WTC11 (cell line): ENCODE data around the gene DRGX. TPM values are rescaled to one million over a fixed set of nuclear protein-coding genes. Genes with fewer than 3 reads are reported as not detected.

Source experiments
- ATAC-seq: fragments of 200-7000 bp; cut with Tn5 transposase; 2 replicates; pipeline ENCODE4 v1.10.0; 2021; ENCODE audit warnings: mild to moderate bottlenecking, moderate library complexity
- CTCF ChIA-PET: fragments of 300-600 bp; sonication (Branson Sonifier 250); formaldehyde crosslinking; loops from one replicate; lab custom pipeline; 2021; ENCODE audit warnings: antibody characterized with exemption; lab: Charles Lee
- POLR2A ChIA-PET: fragments of 350-600 bp; sonication (Branson Sonifier 250); formaldehyde crosslinking; loops from one replicate; lab custom pipeline; 2021; ENCODE audit warnings: antibody characterized with exemption; lab: Charles Lee
- DNase-seq: peaks from one replicate; pipeline ENCODE4 v3.0.0; 2021; ENCODE audit warnings: low spot score
- H3K27ac Mint-ChIP-seq: 2 replicates; pipeline ENCODE4 v1.8.0; 2021; ENCODE audit warnings: mixed read lengths
- H3K27me3 Mint-ChIP-seq: 2 replicates; pipeline ENCODE4 v1.8.0; 2021; ENCODE audit warnings: low read depth, mild to moderate bottlenecking, moderate library complexity, mixed read lengths
- H3K36me3 Mint-ChIP-seq: 2 replicates; pipeline ENCODE4 v1.8.0; 2021; ENCODE audit warnings: mixed read lengths
- H3K4me1 Mint-ChIP-seq: 2 replicates; pipeline ENCODE4 v1.8.0; 2022; ENCODE audit warnings: mixed read lengths
- H3K4me3 Mint-ChIP-seq: 2 replicates; pipeline ENCODE4 v1.8.0; 2021; ENCODE audit warnings: mild to moderate bottlenecking, moderate library complexity, mixed read lengths
- H3K9me3 Mint-ChIP-seq: 2 replicates; pipeline ENCODE4 v1.8.0; 2021; ENCODE audit warnings: mixed read lengths
- CDX4 ChIP-seq: fragments of 250-450 bp; sonication (Bioruptor Pico); IDR thresholded peaks from 2 replicates; pipeline ENCODE4 v1.9.0; 2021; ENCODE audit warnings: moderate library complexity, mild to moderate bottlenecking, inconsistent platforms, borderline replicate concordance
- CREM ChIP-seq: sonication (generic); formaldehyde crosslinking; IDR thresholded peaks from 2 replicates; pipeline ENCODE4 v1.8.1; 2022; ENCODE audit warnings: mild to moderate bottlenecking, missing genetic modification reagents, moderate library complexity
- ESRRA ChIP-seq: sonication (generic); formaldehyde crosslinking; IDR thresholded peaks from 2 replicates; pipeline ENCODE4 v1.8.1; 2022; ENCODE audit warnings: mild to moderate bottlenecking, missing genetic modification reagents, borderline replicate concordance
- GABPB1 ChIP-seq: sonication (generic); formaldehyde crosslinking; IDR thresholded peaks from 2 replicates; pipeline ENCODE4 v1.8.1; 2023; ENCODE audit warnings: mild to moderate bottlenecking, missing genetic modification reagents
- HMGA2 ChIP-seq: fragments of 250-450 bp; sonication (Bioruptor Pico); IDR thresholded peaks from 2 replicates; pipeline ENCODE4 v1.4.0; 2021; ENCODE audit warnings: mild to moderate bottlenecking, moderate library complexity
- MXD4 ChIP-seq: fragments of 250-450 bp; sonication (Bioruptor Pico); IDR thresholded peaks from 2 replicates; pipeline ENCODE4 v1.8.0; 2021; ENCODE audit warnings: mild to moderate bottlenecking, moderate library complexity, borderline replicate concordance
- NFATC4 ChIP-seq: fragments of 250-450 bp; sonication (Bioruptor Pico); IDR thresholded peaks from 2 replicates; pipeline ENCODE4 v1.9.0; 2021; ENCODE audit warnings: mild to moderate bottlenecking
- NR3C1 ChIP-seq: sonication (generic); formaldehyde crosslinking; conservative IDR thresholded peaks from 2 replicates; pipeline ENCODE4 v1.8.1; 2023; ENCODE audit warnings: low read depth, mild to moderate bottlenecking, missing genetic modification reagents
- RELA ChIP-seq: sonication (generic); formaldehyde crosslinking; IDR thresholded peaks from 2 replicates; pipeline ENCODE4 v1.8.1; 2022; ENCODE audit warnings: missing genetic modification reagents, mild to moderate bottlenecking, borderline replicate concordance
- TCF7 ChIP-seq: sonication (generic); formaldehyde crosslinking; IDR thresholded peaks from 2 replicates; pipeline ENCODE4 v1.8.0; 2022; ENCODE audit warnings: mild to moderate bottlenecking, low read depth, missing genetic modification reagents, moderate library complexity
- ZNF121 ChIP-seq: sonication (generic); formaldehyde crosslinking; IDR thresholded peaks from 2 replicates; pipeline ENCODE4 v1.8.0; 2023; ENCODE audit warnings: missing genetic modification reagents
- ZNF138 ChIP-seq: sonication (generic); formaldehyde crosslinking; conservative IDR thresholded peaks from 2 replicates; pipeline ENCODE4 v1.8.1; 2022; ENCODE audit warnings: mild to moderate bottlenecking, moderate library complexity, missing genetic modification reagents
- ZNF396 ChIP-seq: fragments of 250-450 bp; sonication (Bioruptor Pico); IDR thresholded peaks from 2 replicates; pipeline ENCODE4 v1.8.0; 2021; ENCODE audit warnings: mild to moderate bottlenecking, moderate library complexity, borderline replicate concordance
- ZNF671 ChIP-seq: fragments of 250-450 bp; sonication (Bioruptor Pico); IDR thresholded peaks from 2 replicates; pipeline ENCODE4 v1.8.0; 2021; ENCODE audit warnings: mild to moderate bottlenecking
- total RNA-seq: library from RNA; stranded (reverse); gene quantifications from 3 replicates; pipeline ENCODE4 v1.2.3, GENCODE V29; 2021
- TF ChIP-seq, protein P1 (sequence below): sonication (generic); formaldehyde crosslinking; IDR thresholded peaks from 2 replicates; pipeline ENCODE4 v1.8.1; 2023; ENCODE audit warnings: mild to moderate bottlenecking, moderate library complexity, missing genetic modification reagents
- TF ChIP-seq, protein P2 (sequence below): sonication (generic); formaldehyde crosslinking; IDR thresholded peaks from 2 replicates; pipeline ENCODE4 v1.8.0; 2022; ENCODE audit warnings: mild to moderate bottlenecking, missing genetic modification reagents
- TF ChIP-seq, protein P3 (sequence below): sonication (generic); formaldehyde crosslinking; IDR thresholded peaks from 2 replicates; pipeline ENCODE4 v1.8.1; 2022; ENCODE audit warnings: low read depth, missing genetic modification reagents, borderline replicate concordance

Gene DRGX
- total RNA-seq, 1 experiment from 2014 or later = not detected

DNA sequence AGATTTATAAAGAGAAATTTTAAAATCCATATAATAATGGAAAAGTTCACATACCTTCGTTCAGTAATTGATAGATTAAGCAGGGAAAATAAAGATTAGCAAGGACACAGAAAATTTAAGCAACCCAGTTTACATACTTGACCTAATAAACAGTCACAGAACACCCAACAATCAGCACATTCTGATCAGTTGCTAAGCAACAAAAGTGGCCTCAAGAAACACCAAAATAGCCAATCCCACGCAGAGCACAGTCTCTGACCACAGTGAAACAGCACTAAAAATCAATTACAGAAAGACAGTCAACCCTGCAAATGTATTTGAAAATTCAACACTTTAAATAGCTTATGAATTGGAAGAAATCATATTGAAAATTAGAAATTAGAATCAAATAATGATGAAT lies 39.3 kb upstream of the DRGX start:
- DNase-seq (no peak), ATAC-seq (no peak)
- H3K36me3 Mint-ChIP-seq = 0 out of 2 replicates have a peak, but pooled peaks cover 6% of the 10 kb centered on the region
- no peaks in the 10 kb centered on the region for H3K4me1 Mint-ChIP-seq
- CTCF ChIA-PET = interaction anchor here (1.9 kb wide), 1 partner anchor 28 kb away, joined by 6 read pairs; no protein-coding TSS in a partner anchor
- no peak for TF ChIP-seq NFATC4 (CRISPR knock-in tag)
- TF ChIP-seq, protein P1, sequence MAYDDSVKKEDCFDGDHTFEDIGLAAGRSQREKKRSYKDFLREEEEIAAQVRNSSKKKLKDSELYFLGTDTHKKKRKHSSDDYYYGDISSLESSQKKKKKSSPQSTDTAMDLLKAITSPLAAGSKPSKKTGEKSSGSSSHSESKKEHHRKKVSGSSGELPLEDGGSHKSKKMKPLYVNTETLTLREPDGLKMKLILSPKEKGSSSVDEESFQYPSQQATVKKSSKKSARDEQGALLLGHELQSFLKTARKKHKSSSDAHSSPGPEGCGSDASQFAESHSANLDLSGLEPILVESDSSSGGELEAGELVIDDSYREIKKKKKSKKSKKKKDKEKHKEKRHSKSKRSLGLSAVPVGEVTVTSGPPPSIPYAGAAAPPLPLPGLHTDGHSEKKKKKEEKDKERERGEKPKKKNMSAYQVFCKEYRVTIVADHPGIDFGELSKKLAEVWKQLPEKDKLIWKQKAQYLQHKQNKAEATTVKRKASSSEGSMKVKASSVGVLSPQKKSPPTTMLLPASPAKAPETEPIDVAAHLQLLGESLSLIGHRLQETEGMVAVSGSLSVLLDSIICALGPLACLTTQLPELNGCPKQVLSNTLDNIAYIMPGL (CRISPR knock-in tag) = no peak
- no peak for TF ChIP-seq ZNF121 (CRISPR knock-in tag)
- TF ChIP-seq TCF7 = no peak
- TF ChIP-seq, protein P2, sequence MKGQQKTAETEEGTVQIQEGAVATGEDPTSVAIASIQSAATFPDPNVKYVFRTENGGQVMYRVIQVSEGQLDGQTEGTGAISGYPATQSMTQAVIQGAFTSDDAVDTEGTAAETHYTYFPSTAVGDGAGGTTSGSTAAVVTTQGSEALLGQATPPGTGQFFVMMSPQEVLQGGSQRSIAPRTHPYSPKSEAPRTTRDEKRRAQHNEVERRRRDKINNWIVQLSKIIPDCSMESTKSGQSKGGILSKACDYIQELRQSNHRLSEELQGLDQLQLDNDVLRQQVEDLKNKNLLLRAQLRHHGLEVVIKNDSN = no peak
- TF ChIP-seq CREM (CRISPR knock-in tag) = no peak
- TF ChIP-seq ZNF396 (CRISPR knock-in tag) = no peak
- TF ChIP-seq HMGA2 = no peak
- no peak for TF ChIP-seq MXD4
- no peak for TF ChIP-seq ESRRA (CRISPR knock-in tag)
- TF ChIP-seq CDX4 (CRISPR knock-in tag) = no peak
- no peak for TF ChIP-seq ZNF138
- H3K4me3 Mint-ChIP-seq = no peak overlapping the region
- H3K27ac Mint-ChIP-seq = no peak overlapping the region
- no peaks in the 10 kb centered on the region for H3K27me3 Mint-ChIP-seq
- POLR2A ChIA-PET = no interaction called here
- peaks cover 23% of the 10 kb centered on the region for H3K9me3 Mint-ChIP-seq

DNA sequence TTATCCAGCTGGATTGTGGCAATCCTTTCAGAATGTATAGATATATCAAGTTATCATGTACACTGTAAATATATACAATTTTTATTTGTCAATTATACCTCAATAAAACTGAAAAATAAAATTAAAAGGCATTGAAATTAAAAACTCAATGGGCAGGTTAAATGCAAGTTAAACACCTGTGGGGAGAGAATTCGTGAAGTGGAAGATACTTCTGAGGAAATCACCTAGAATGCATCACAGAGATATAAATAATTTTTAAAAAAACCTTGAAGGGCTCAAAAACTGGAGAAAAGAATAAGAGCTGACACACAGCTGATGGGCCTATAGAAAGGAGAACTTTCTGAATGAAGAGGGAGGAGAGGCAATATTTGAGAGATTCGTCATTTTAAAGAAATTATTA lies 37.2 kb upstream of the DRGX start:
- ATAC-seq = no peak
- Mint-ChIP-seq H3K27me3 (no peaks in the 10 kb centered on the region), H3K27ac (no peak overlapping the region), H3K36me3 (0 out of 2 replicates have a peak, but pooled peaks cover 2% of the 10 kb centered on the region), H3K4me1 (no peaks in the 10 kb centered on the region), H3K9me3 (peaks cover 6% of the 10 kb centered on the region; the same call in 1 of the 2 replicates), H3K4me3 (no peak overlapping the region)
- TF ChIP-seq RELA (CRISPR knock-in tag) = no peak
- no peak for DNase-seq
- CTCF ChIA-PET = interaction anchor here (1.1 kb wide), 1 partner anchor 25 kb away, joined by 3 read pairs; no protein-coding TSS in a partner anchor
- POLR2A ChIA-PET = no interaction called here

DNA sequence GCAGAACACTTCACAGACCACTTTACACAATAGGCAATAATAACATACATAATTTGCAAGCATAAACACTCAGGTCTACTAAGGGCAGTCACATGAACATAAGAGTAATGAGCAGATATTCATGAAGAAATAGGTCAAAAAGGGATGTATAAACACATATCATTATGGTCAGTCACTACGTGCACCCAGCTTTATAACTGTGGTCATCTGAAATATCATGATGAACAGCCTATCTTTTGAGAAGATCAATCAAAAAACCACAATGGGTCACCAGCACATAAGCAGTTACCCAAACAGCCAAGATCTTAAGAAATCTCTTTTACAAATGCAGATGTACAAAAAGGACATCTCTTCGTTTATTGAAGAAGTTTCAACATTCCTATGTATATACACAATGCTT lies 35.5 kb upstream of the DRGX start:
- ChIA-PET POLR2A (no interaction called here), CTCF (no interaction called here)
- Mint-ChIP-seq H3K36me3 (peaks cover 6% of the 10 kb centered on the region), H3K27ac (no peak overlapping the region), H3K4me1 (no peaks in the 10 kb centered on the region), H3K4me3 (no peak overlapping the region), H3K9me3 (peaks cover 15% of the 10 kb centered on the region), H3K27me3 (no peaks in the 10 kb centered on the region)
- no peak for TF ChIP-seq CDX4 (CRISPR knock-in tag)
- TF ChIP-seq GABPB1 (CRISPR knock-in tag) = no peak
- no peak for TF ChIP-seq RELA (CRISPR knock-in tag)
- TF ChIP-seq, protein P3, sequence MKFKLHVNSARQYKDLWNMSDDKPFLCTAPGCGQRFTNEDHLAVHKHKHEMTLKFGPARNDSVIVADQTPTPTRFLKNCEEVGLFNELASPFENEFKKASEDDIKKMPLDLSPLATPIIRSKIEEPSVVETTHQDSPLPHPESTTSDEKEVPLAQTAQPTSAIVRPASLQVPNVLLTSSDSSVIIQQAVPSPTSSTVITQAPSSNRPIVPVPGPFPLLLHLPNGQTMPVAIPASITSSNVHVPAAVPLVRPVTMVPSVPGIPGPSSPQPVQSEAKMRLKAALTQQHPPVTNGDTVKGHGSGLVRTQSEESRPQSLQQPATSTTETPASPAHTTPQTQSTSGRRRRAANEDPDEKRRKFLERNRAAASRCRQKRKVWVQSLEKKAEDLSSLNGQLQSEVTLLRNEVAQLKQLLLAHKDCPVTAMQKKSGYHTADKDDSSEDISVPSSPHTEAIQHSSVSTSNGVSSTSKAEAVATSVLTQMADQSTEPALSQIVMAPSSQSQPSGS (CRISPR knock-in tag) = no peak
- TF ChIP-seq ZNF671 (CRISPR knock-in tag) = no peak
- TF ChIP-seq NR3C1 (CRISPR knock-in tag) = no peak
- no peak for TF ChIP-seq TCF7
- ATAC-seq = no peak
- no peak for DNase-seq
